ENCODE data around the gene NOL8.
A peak's percentile ranks its signal among the peaks of the same experiment; 100 is the strongest.

The NOL8 gene

DNA sequence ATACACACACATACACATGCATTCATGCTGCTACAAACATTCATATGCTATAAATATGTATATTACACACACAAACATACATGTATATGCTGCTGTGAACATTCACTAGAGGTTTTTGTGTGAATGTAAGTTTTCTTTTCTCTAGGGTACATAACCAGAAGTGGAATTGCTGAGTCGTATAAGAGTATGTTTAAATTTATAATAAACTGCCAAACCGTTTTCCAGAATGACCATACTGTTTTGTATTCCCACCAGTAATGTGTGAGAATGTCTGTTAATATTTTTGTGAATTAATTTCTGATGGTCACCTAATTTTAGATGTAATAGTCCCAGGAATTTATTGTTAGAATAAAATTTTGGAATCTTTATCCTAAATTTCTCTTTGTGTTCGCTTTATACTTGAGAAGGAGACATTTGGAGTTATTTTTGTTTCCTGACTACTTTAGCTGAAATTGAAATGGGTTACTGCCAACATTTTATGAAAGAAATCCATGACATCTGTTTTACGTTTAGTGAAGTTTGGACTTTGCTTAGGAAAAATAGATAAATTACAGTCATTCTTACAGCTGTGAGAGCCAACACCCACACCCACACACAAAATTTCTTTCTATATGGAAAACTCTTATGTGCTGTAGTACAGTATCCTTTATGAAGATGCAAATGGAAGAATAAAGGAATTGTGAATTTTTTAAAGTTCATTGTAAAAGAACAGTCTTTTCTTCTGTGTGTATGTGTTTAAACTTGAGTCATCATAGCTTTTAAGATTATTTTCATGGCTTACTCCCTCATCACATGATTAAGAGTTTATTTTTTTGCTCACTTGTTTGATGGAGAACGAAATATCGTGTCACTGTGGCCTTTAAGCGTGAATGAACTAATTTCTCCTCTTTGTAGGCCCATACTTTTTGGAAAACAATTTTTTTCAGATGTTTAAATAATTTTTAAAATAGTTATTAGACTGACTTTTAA is 24.9 kb upstream of the NOL8 start:
- TF ChIP-seq, protein P1, sequence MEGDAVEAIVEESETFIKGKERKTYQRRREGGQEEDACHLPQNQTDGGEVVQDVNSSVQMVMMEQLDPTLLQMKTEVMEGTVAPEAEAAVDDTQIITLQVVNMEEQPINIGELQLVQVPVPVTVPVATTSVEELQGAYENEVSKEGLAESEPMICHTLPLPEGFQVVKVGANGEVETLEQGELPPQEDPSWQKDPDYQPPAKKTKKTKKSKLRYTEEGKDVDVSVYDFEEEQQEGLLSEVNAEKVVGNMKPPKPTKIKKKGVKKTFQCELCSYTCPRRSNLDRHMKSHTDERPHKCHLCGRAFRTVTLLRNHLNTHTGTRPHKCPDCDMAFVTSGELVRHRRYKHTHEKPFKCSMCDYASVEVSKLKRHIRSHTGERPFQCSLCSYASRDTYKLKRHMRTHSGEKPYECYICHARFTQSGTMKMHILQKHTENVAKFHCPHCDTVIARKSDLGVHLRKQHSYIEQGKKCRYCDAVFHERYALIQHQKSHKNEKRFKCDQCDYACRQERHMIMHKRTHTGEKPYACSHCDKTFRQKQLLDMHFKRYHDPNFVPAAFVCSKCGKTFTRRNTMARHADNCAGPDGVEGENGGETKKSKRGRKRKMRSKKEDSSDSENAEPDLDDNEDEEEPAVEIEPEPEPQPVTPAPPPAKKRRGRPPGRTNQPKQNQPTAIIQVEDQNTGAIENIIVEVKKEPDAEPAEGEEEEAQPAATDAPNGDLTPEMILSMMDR (IDR thresholded peaks at IDR 0.05) = no peak
- Histone ChIP-seq H3K4me3 (peak overlapping the region; percentile 8), H3K27ac (peak overlapping the region; percentile 68 to 73)
- DNase-seq (ENCODE audit: low spot score) = no peak

DNA sequence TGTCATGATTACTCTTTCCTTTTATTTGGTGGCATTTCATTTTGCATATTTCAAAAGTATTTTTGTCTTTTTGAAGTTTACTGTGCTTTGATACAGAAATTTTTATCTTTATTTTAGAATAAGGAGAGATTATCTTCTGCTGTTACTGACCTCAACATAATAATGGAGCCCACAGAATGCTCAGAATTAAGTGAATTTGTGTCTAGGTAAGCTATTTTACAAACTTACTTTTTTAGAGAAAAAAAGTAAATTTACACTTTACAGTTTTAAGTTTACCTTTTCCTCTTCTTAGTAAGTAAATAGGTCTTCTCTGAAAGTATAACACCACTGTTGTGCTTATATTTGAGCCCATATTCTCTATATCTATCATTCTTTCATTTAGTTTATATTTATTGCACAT is 20.4 kb upstream of the NOL8 start:
- Histone ChIP-seq H3K4me3 (no peak overlapping the region), H3K27ac (no peak overlapping the region)
- no peak for DNase-seq (ENCODE audit: low spot score)
- TF ChIP-seq, protein P1 (IDR thresholded peaks at IDR 0.05) = no peak

DNA sequence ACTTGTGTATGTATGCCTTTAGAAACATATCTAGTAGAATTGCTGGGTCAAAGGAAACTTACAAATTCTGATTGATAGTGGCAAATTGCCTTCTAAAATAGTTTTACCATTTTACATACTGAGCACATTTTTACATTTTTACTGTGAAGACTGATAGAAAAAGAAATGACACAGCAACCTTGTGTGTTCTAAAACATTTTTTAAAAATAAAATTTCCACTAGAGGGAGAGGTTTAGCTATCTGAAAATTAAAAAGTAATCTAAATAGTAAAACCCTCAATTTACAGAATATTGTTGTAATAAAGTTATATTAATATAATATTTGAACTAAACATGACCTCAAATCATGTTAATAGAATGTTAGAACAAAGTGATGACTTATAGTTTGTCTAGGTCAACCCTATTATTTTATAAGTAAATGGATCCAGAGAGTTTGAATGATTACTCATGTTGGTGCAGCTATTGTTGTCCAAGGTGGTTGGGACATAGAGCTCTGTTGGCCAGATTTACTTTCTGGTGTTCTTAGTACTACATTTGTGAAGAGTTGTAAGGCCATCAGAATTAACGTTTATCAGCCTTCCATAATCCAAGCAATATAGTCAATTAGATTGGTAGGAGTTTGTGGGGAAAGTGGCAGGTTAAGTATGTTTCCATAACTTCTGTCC is 17.8 kb upstream of the NOL8 start:
- Histone ChIP-seq H3K27ac (peak overlapping the region; percentile 56 to 60), H3K4me3 (no peak overlapping the region)
- TF ChIP-seq, protein P1 (IDR thresholded peaks at IDR 0.05) = no peak
- DNase-seq (ENCODE audit: low spot score) = no peak

DNA sequence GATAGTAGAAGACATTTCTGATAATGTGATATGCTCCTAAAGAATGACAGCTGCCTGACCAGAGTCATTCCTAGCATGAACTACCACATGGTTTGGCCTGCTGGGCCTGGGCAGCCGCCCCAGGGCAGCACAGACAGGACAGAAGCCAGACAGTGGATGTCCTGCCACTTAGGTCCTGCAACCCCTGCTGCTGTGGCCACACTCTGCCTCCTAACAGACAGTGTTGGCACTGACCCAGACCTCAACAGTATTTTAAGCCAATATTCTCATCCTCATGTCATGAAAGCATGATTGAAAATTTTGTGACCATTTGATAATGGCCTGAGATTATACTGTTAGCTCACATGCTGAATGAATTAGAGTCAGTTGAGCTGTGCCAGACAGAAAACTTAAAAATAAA is 16.4 kb upstream of the NOL8 start:
- Histone ChIP-seq H3K27ac (no peak overlapping the region), H3K4me3 (no peak overlapping the region)
- no peak for DNase-seq (ENCODE audit: low spot score)
- TF ChIP-seq, protein P1 (IDR thresholded peaks at IDR 0.05) = no peak

DNA sequence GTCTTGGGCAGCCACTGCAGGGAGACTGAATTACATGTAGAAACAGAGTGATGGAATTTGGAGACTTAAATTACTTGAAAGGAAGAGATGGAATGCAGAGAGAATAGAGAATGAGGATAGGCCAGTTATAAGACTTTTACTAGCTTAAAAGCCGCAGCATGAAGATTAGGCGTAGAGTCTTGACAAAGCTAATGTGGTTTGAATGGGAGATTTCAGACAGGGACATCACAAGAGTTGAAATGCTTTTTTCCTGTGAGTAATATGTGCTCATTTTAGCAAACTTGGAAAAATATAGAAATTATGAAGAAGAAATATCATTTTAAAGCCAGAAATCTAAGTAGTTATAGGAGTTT is 8.1 kb upstream of the NOL8 start:
- no peak for DNase-seq (ENCODE audit: low spot score)
- TF ChIP-seq, protein P1 (IDR thresholded peaks at IDR 0.05) = no peak
- H3K27ac ChIP-seq = peak overlapping the region in 1 of 2 donors; percentile 21

DNA sequence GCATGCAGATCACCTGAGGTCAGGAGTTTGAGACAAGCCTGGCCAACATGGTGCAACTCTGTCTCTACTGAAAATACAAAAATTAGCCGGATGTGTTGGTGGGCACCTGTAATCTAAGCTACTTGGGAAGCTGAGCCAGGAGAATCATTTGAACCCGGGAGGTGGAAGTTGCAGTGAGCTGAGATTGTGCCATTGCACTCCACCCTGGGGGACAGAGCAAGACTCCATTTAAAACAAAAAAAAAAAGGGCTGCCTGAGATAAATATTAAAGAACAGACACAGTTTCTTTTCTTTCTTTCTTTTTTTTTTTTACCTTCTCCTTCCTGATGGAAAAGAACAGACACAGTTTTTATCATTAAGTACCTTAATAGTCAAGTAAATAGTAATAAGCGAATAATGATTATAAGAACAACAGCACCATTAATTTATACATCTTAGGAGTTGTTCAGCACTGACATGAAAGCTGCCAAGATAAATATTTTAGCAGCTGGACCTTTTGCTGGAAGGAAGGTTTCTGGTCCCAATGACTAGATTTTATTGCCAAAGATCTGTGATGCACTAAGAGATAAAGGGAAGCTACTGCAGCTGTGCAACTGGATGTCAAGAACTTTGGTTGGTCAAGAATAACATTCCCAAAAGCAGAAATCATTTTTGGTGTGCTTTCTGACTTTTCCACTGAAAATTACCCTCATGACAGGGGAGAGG is 7.6 kb upstream of the NOL8 start:
- Histone ChIP-seq H3K4me3 (no peak overlapping the region), H3K27ac (peak overlapping the region in 1 of 2 donors; percentile 21)
- TF ChIP-seq, protein P1 (IDR thresholded peaks at IDR 0.05) = no peak
- no peak for DNase-seq (ENCODE audit: low spot score)

More for the DNA sequence above, 8.1 kb upstream of the NOL8 start:
- H3K4me3 ChIP-seq = no peak overlapping the region

Measured in coronary artery (tissue), 2 donors.